ENCODE results near the gene ACTA2.

GRCh38 chr10:88927416-88927690, 25.2 kb downstream of the ACTA2 start:
- no peak for TF ChIP-seq CTCF (IDR thresholded peaks at IDR 0.05)
- no peak for TF ChIP-seq POLR2A (IDR thresholded peaks at IDR 0.05)
- TF ChIP-seq EP300 (IDR thresholded peaks at IDR 0.05), result no peak
